Activated CD4-positive, alpha-beta T cell treated with anti-CD3 and anti-CD28 coated beads for 1 hour (primary cell): ENCODE results near the gene KRTAP5-11.
"Not testable (repeated sequence)": the region's sequence is repeated elsewhere in the genome, so short reads cannot be mapped to it uniquely, and the experiment has no call there.

Experiments
- DNase-seq: peaks from one replicate; pipeline ENCODE4 v3.0.0-alpha.2; 2020

The KRTAP5-11 gene

DNA sequence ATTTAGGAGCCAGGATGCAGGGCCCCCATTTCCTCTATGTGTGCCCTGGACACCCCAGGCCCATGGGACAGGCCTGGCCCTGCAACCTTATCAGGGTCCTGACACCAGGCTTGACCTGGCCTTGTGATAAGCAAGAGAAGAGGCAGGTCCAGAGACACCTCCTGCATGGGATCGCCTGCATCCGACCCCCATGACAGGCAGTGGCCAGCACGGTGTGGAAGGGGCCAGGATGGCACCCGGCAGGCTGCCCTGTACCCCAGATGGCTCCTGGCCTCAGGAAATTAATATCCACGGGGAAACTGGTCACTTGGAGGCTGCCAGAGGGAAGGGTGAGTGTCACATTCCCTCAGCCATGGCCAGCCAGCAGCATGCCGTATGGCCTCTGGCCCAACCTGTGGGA is 27.7 kb downstream of the KRTAP5-11 start:
- no peak for DNase-seq

- DNase-seq, result no peak
These were observed 31.0 kb downstream of the KRTAP5-11 start for GRCh38 chr11:71551711-71552110.

DNA sequence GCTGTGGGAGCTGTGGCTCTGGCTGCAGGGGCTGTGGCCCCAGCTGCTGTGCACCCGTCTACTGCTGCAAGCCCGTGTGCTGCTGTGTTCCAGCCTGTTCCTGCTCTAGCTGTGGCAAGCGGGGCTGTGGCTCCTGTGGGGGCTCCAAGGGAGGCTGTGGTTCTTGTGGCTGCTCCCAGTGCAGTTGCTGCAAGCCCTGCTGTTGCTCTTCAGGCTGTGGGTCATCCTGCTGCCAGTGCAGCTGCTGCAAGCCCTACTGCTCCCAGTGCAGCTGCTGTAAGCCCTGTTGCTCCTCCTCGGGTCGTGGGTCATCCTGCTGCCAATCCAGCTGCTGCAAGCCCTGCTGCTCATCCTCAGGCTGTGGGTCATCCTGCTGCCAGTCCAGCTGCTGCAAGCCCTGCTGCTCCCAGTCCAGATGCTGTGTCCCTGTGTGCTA is 33.9 kb downstream of the KRTAP5-11 start:
- no peak for DNase-seq

GRCh38 chr11:71548120-71548519 is 34.6 kb downstream of the KRTAP5-11 start, which contains the start of gene KRTAP5-9:
KRTAP5-9 (plus strand) TSS chr11:71548420; CDS start chr11:71548658, 238 bp downstream.
- DNase-seq, result no peak

GRCh38 chr11:71545405-71545966 is 37.2 kb downstream of the KRTAP5-11 start:
- no peak for DNase-seq

GRCh38 chr11:71544525-71545214 is 38.0 kb downstream of the KRTAP5-11 start:
- no peak for DNase-seq

- DNase-seq, result no peak
These were observed 38.8 kb downstream of the KRTAP5-11 start for GRCh38 chr11:71543866-71544265.

- DNase-seq, result no peak
These were observed 39.5 kb downstream of the KRTAP5-11 start for GRCh38 chr11:71542879-71543777.

- no peak for DNase-seq
These were observed 40.3 kb downstream of the KRTAP5-11 start for GRCh38 chr11:71542382-71542781.

DNA sequence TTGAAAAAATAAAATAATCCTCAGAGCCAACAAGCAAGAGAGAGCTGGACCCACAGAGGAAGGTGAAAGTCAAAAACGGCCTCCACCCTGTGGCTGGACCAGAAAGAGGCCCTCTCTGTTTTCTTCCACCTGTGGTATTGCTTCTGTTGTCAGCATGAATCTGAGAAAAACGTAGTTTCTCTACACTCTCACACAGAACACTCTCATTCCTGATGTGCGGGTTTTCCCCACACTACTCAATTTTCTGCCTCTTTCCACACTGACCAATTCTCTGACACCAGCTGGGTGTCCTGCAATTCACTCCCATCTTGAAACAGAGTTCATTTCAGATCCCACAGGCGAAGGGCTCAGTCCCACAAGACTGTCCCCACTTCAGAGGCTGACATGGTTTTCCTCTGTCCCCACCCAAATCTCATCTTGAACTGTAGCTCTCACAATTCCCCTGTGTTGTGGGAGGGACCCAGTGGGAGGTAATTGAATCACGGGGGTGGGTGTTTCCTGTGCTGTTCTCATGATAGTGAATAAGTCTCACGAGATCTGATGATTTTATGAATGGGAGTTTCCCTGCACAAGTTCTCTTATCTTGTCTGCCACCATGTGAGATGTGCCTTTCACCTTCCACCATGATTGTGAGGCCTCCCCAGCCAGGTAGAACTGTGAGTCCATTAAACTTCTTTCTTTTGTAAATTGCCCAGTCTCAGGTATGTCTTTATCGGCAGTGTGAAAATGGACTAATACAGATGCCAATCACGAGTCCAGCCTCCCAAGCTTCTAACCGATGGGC is 42.0 kb downstream of the KRTAP5-11 start:
- not testable (repeated sequence) for DNase-seq

DNA sequence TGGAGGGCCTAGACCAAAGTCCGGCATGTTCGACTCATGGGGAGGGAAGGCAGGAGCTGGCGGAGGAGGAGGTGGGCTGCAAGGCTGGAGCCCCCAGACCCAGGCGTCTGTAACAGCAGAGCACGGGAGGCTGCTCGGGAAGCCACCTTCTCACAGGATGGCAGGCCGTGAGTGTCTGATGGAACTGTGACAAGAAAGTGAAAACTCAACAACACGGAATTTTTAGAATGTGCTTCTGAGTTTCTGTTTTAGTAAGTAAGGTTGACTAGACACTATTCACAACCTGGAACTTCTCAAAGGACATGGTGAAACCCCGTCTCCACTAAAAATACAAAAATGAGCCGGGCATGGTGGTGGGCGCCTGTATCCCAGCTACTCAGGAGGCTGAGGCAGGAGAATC is 42.7 kb downstream of the KRTAP5-11 start:
- DNase-seq, result not testable (repeated sequence)

- no peak for DNase-seq
These were observed 43.7 kb downstream of the KRTAP5-11 start for GRCh38 chr11:71539017-71539416.

GRCh38 chr11:71538666-71538990 is 44.0 kb downstream of the KRTAP5-11 start:
- DNase-seq, result no peak

DNA sequence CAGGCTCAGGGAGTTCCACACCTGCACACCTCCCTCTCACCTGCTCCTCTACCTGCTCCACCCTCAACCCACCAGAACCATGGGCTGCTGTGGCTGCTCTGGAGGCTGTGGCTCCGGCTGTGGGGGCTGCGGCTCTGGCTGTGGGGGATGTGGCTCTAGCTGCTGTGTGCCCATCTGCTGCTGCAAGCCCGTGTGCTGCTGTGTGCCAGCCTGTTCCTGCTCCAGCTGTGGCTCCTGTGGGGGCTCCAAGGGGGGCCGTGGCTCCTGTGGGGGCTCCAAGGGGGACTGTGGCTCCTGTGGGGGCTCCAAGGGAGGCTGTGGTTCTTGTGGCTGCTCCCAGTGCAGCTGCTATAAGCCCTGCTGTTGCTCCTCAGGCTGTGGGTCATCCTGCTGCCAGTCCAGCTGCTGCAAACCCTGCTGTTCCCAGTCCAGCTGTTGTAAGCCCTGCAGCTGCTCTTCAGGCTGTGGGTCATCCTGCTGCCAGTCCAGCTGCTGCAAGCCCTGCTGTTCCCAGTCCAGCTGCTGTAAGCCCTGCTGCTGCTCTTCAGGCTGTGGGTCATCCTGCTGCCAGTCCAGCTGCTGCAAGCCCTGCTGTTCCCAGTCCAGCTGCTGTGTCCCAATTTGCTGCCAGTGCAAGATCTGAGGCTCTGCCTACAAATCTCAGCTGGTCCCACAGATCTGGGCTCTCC is 44.6 kb downstream of the KRTAP5-11 start, which contains the start of gene KRTAP5-8:
TSS of gene KRTAP5-8 (plus strand) at position 49 of the 689 bp plus-strand sequence. CDS start at position 80, 31 bp downstream.
- not testable (repeated sequence) for DNase-seq

DNA sequence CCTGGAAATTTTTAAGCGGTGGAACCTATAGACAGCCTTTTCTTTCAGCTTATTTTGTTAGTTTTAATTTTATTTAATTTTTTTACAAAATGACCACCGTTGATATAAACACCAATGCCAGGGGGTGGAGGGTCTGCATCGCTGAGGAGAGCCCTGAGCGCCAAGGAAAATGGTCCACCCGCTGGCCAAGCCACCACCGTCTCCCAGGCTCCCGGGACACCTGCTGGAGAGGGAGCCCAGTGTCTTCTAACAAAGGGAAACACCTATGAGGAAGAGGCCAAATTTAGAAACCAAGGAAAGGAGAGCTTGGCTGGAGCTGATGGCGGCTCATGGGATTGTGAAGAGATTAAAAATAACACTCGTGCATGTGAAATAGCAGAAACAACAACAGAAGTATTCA is 45.1 kb downstream of the KRTAP5-11 start:
- DNase-seq, result no peak

GRCh38 chr11:71535825-71536224 is 46.9 kb downstream of the KRTAP5-11 start:
- no peak for DNase-seq

- DNase-seq, result not testable (repeated sequence)
These were observed 47.7 kb downstream of the KRTAP5-11 start for GRCh38 chr11:71534711-71535608.

- DNase-seq, result no peak
These were observed 50.6 kb downstream of the KRTAP5-11 start for GRCh38 chr11:71532036-71532610.
